Naive thymus-derived CD4-positive, alpha-beta T cell (primary cell): ENCODE measurements around the gene LTK. TPM values are rescaled to one million over a fixed set of nuclear protein-coding genes. Genes with fewer than 3 reads are reported as not detected.

Source experiments
- ATAC-seq: fragments of 150-1000 bp; cut with Tn5 transposase; 2 replicates; pipeline ENCODE4 v1.10.0; 2021; ENCODE audit warnings: mild to moderate bottlenecking, moderate library complexity
- CTCF ChIA-PET: fragments of 350-600 bp; sonication (Branson Sonifier 250); formaldehyde crosslinking; loops from one replicate; lab custom pipeline; 2021; ENCODE audit warnings: antibody characterized with exemption; lab: Charles Lee
- POLR2A ChIA-PET: fragments of 350-600 bp; sonication (Branson Sonifier 250); formaldehyde crosslinking; loops from one replicate; lab custom pipeline; 2021; ENCODE audit warnings: antibody characterized with exemption, inconsistent platforms; lab: Charles Lee
- DNase-seq, 9 donors: peaks; one replicate each; pipeline versions ENCODE4 v3.0.0 to v3.0.0-alpha.2; 2020 to 2022; ENCODE audit warnings: mixed read lengths in 1 of 9
- H3K27ac ChIP-seq: one replicate; pipeline ENCODE4 v1.7.0; 2013; ENCODE audit warnings: mild to moderate bottlenecking, low read depth, low read length, moderate library complexity
- H3K27me3 ChIP-seq, 2 donors: one replicate each; pipeline ENCODE4 v1.7.0; 2013; ENCODE audit warnings: low read length in 2 of 2, mild to moderate bottlenecking in 2 of 2, moderate library complexity in 2 of 2; ENCODE audit not compliant: control insufficient read depth in 2 of 2, insufficient read depth in 2 of 2
- H3K36me3 ChIP-seq, 3 experiments: 1 replicate in 2 of 3; 2 replicates in 1 of 3; pipeline ENCODE4 v1.7.0; 2013; ENCODE audit warnings: low read length in 3 of 3, mild to moderate bottlenecking in 3 of 3, moderate library complexity in 1 of 3; ENCODE audit not compliant: insufficient read depth in 3 of 3, control insufficient read depth in 2 of 3
- H3K4me1 ChIP-seq, 2 donors: one replicate each; pipeline ENCODE4 v1.7.0; 2013; ENCODE audit warnings: low read length in 2 of 2, mild to moderate bottlenecking in 2 of 2, moderate library complexity in 1 of 2; ENCODE audit not compliant: control insufficient read depth in 2 of 2, insufficient read depth in 2 of 2
- H3K4me3 ChIP-seq: 2 replicates; pipeline ENCODE4 v1.7.0; 2013; ENCODE audit warnings: mild to moderate bottlenecking, low read length
- H3K9me3 ChIP-seq, 3 experiments: 1 replicate in 2 of 3; 2 replicates in 1 of 3; pipeline ENCODE4 v1.7.0; 2013; ENCODE audit warnings: low read length in 3 of 3; ENCODE audit not compliant: control insufficient read depth in 2 of 3
- H3K27ac Mint-ChIP-seq, 9 donors: one replicate each; pipeline ENCODE4 v1.8.0; 2020 to 2022; ENCODE audit warnings: mixed read lengths in 9 of 9, mild to moderate bottlenecking in 8 of 9, moderate library complexity in 5 of 9, inconsistent platforms in 2 of 9
- H3K27me3 Mint-ChIP-seq, 5 donors: one replicate each; pipeline ENCODE4 v1.8.0; 2021 to 2022; ENCODE audit warnings: mixed read lengths in 5 of 5, mild to moderate bottlenecking in 1 of 5
- H3K36me3 Mint-ChIP-seq, 5 donors: one replicate each; pipeline ENCODE4 v1.8.0; 2020 to 2022; ENCODE audit warnings: mixed read lengths in 5 of 5, mild to moderate bottlenecking in 3 of 5, inconsistent platforms in 1 of 5
- H3K4me1 Mint-ChIP-seq, 7 donors: one replicate each; pipeline ENCODE4 v1.8.0; 2020 to 2022; ENCODE audit warnings: mixed read lengths in 7 of 7, mild to moderate bottlenecking in 3 of 7, inconsistent platforms in 1 of 7
- H3K4me3 Mint-ChIP-seq, 10 donors: one replicate each; pipeline ENCODE4 v1.8.0; 2020 to 2022; ENCODE audit warnings: mild to moderate bottlenecking in 10 of 10, mixed read lengths in 10 of 10, moderate library complexity in 6 of 10, inconsistent platforms in 2 of 10
- H3K9me3 Mint-ChIP-seq, 11 donors: one replicate each; pipeline ENCODE4 v1.8.0; 2020 to 2022; ENCODE audit warnings: mixed read lengths in 11 of 11, mild to moderate bottlenecking in 4 of 11, inconsistent platforms in 1 of 11, moderate library complexity in 1 of 11
- intact Hi-C, 2 donors: fragments of 100-400 bp; cut with micrococcal nuclease; formaldehyde crosslinking; loops; one replicate each; pipeline ENCODE4 v1.15.1; 2023
- polyA plus RNA-seq, 2 donors: library from polyadenylated mRNA; unstranded; fragments of 300-500 nt; fragmentation: Illumina TruSeq; gene quantifications; one replicate each; pipeline ENCODE4 v1.2.3, GENCODE V29; 2021
- total RNA-seq, 6 experiments: library from RNA in 5 of 6; stranded (reverse) in 5 of 6; gene quantifications; 1 replicate in 5 of 6; 2 replicates in 1 of 6; pipeline ENCODE4 v1.2.3 and lab custom pipeline; 2021 to 2026

The LTK gene
- total and polyA plus RNA-seq, 7 experiments from 2014 or later: 0.41 to 6.5 (median 1.4) TPM; not detected in 3

DNA sequence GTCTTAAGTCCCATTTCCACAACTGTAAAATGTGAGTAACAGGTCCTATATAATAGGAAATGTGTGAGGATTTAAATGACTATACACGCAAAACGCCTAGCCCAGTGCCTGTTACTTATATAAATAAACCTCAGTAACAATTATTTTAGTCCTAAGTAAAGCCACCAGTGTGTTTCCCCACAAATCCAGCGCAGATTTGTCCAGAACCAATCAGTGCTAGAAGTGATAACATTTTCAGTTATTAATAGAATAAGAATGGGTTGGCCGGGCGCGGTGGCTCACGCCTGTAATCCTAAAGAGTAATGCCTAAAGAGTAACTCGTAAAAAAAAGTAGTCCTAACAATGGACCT lies 29.9 kb upstream of the LTK start:
- H3K4me3 ChIP-seq: peak overlapping the region; percentile 96
- ATAC-seq (no peak), DNase-seq (no peak)
- Mint-ChIP-seq H3K9me3 (no peaks in the 10 kb centered on the region), H3K27ac (peak overlapping the region; percentile 85 to 98 (median 93)), H3K4me3 (peak overlapping the region; percentile 92 to 96 (median 94)), H3K36me3 (no peaks in the 10 kb centered on the region), H3K27me3 (peaks cover 0 to 4% (median 0%) of the 10 kb centered on the region in 5 donors), H3K4me1 (peaks cover 4 to 36% (median 22%) of the 10 kb centered on the region in 7 donors)
- intact Hi-C loops: loop anchor here (5.0 kb wide), 3 partner anchors 51 to 426 kb away; partner anchors contain the start of genes INO80 (in 1 of the 2) and ITPKA (in 1 of the 2)
- no peaks in the 10 kb centered on the region for H3K36me3 ChIP-seq
- H3K4me1 ChIP-seq: peaks cover 0 to 6% of the 10 kb centered on the region in 2 donors
- no peaks in the 10 kb centered on the region for H3K9me3 ChIP-seq
- ChIA-PET POLR2A (interaction anchor here (1.1 to 2.8 kb wide), 3 partner anchors 14 to 117 kb away, joined by 3 to 10 read pairs (median 7); partner anchors contain the start of gene MGA), CTCF (no interaction called here)
- peak overlapping the region; percentile 94 for H3K27ac ChIP-seq
- H3K27me3 ChIP-seq: no peaks in the 10 kb centered on the region

DNA sequence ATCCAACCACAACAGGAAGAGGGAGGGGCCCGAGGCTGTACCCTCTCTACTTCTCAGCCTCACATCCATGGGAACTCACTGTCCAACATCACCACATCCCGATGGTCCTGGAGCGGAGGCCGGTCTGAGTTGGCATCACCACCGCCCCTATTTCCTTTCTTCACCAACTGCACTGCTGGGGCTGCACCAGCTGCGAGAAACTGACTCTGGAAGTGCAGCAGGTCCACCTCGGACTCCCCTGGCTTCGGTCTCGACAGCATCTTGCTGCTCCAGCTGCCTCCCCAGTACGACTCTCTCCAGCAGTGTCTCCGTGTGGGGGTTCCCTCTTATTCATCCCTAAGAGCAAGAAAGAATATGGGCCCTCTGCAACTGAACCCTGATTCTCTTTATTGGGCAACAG lies 23.2 kb upstream of the LTK start:
- intact Hi-C loops: no loop called here
- Mint-ChIP-seq H3K36me3 (peaks cover 0 to 29% (median 18%) of the 10 kb centered on the region in 5 donors), H3K27me3 (no peaks in the 10 kb centered on the region), H3K27ac (peak overlapping the region in 1 of 9 donors; percentile 67), H3K4me1 (peaks cover 5 to 20% (median 9%) of the 10 kb centered on the region in 7 donors), H3K9me3 (no peaks in the 10 kb centered on the region), H3K4me3 (no peak overlapping the region)
- ChIA-PET POLR2A (no interaction called here), CTCF (no interaction called here)
- Histone ChIP-seq H3K36me3 (peaks cover 0 to 48% (median 0%) of the 10 kb centered on the region in 3 experiments), H3K4me1 (no peaks in the 10 kb centered on the region), H3K27me3 (no peaks in the 10 kb centered on the region), H3K4me3 (no peak overlapping the region), H3K9me3 (no peaks in the 10 kb centered on the region), H3K27ac (no peak overlapping the region)
- ATAC-seq: no peak
- no peak for DNase-seq

DNA sequence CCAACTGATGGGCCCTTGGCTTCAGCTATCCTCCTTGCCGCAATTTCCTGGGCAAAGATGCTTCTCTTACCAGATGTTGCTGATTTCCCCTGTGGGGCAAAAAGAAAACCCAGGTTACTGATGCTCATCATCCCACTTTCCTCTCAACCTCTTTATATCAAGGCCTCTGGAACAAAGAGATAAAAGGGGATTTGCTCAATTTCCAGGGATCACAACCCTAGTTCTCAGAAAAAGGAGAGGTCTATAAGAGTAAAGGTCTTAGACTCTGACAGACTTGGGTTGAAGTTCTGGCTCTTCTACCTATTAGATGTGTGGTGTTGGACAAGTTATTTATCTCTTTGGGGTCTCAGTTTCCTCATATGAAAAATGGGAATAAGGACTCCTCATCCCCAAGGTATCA lies 21.9 kb upstream of the LTK start:
- Mint-ChIP-seq H3K27ac (no peak overlapping the region), H3K27me3 (no peaks in the 10 kb centered on the region), H3K36me3 (peaks cover 0 to 34% (median 25%) of the 10 kb centered on the region in 5 donors)

DNA sequence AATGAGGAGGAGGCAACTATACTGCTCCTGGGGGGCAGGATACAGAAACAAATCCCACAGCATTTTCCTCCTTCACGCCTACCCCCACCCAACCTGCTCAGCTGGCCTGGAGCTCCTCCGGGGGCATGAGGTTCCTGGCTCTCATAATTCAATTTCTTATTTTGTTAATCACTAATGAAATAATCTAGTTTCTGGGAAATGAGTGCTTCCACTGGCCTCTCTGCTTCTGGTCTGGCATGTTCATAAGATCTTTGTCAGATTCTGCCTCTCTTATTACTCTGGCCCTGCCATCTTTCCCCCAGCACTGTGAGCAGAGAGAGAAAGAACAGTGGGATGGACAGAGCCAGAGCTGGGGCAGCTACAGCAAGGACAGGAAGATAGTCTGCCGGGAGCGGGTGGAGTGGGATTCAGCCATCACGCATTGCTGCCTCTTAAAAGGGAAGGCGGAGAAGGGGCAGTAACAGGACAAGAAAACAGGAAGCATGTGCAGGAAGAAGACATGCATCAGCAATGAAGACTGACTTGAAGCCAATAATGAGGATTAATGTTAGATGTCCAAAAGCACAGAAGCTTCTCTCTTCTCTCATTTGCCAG lies 16.8 kb upstream of the LTK start:
- ATAC-seq: no peak
- Mint-ChIP-seq H3K27me3 (no peaks in the 10 kb centered on the region), H3K9me3 (no peaks in the 10 kb centered on the region), H3K4me1 (peaks cover 0 to 1% (median 0%) of the 10 kb centered on the region in 7 donors), H3K4me3 (no peak overlapping the region), H3K36me3 (peaks cover 7 to 49% (median 22%) of the 10 kb centered on the region in 5 donors), H3K27ac (no peak overlapping the region)
- Histone ChIP-seq H3K9me3 (no peaks in the 10 kb centered on the region), H3K27me3 (no peaks in the 10 kb centered on the region), H3K36me3 (peaks cover 10 to 87% (median 22%) of the 10 kb centered on the region in 3 experiments), H3K4me3 (no peak overlapping the region), H3K4me1 (no peaks in the 10 kb centered on the region), H3K27ac (no peak overlapping the region)
- DNase-seq: no peak
- intact Hi-C loops: no loop called here
- ChIA-PET CTCF (no interaction called here), POLR2A (no interaction called here)

More for the DNA sequence above, 21.9 kb upstream of the LTK start:
- POLR2A ChIA-PET: no interaction called here
- peaks cover 3 to 56% (median 5%) of the 10 kb centered on the region in 3 experiments for H3K36me3 ChIP-seq
- Mint-ChIP-seq H3K9me3 (no peaks in the 10 kb centered on the region), H3K4me3 (no peak overlapping the region), H3K4me1 (peaks cover 5 to 17% (median 9%) of the 10 kb centered on the region in 7 donors)
- no peaks in the 10 kb centered on the region for H3K27me3 ChIP-seq
- CTCF ChIA-PET: no interaction called here
- no peaks in the 10 kb centered on the region for H3K4me1 ChIP-seq
- H3K27ac ChIP-seq: no peak overlapping the region
- DNase-seq (no peak), ATAC-seq (no peak)
- intact Hi-C loops: no loop called here
- H3K9me3 ChIP-seq: no peaks in the 10 kb centered on the region
- no peak overlapping the region for H3K4me3 ChIP-seq

DNA sequence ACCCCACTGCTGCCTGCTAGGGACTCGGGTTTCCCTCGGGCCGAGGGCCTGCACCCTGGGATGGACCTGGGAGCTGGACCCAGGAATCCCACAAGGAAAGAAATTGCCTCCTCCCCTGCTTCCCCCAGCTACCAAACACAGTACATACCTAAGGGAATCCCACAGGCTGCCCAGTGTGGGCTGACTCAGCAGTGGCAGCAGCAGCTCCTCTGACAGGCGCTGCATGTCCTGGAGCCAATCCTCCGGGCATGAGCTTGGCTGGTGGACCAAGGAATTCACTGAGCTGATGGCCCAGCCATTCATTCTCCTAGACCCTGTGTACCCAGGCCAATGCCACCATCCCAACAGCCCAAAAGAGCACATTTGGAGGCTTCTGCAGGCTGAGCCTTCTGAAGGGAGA lies 9.5 kb upstream of the LTK start:
- no peaks in the 10 kb centered on the region for H3K9me3 ChIP-seq
- POLR2A ChIA-PET: no interaction called here
- no peak for ATAC-seq
- no peak overlapping the region for H3K27ac ChIP-seq
- CTCF ChIA-PET: no interaction called here
- H3K4me3 ChIP-seq: no peak overlapping the region
- H3K9me3 Mint-ChIP-seq: no peaks in the 10 kb centered on the region
- H3K36me3 Mint-ChIP-seq: peaks cover 0 to 36% (median 12%) of the 10 kb centered on the region in 5 donors
- no peak overlapping the region for H3K4me3 Mint-ChIP-seq
- no peak for DNase-seq
- intact Hi-C loops: no loop called here
- H3K27ac Mint-ChIP-seq: no peak overlapping the region
- H3K27me3 ChIP-seq: no peaks in the 10 kb centered on the region
- no peaks in the 10 kb centered on the region for H3K4me1 ChIP-seq
- peaks cover 6 to 60% (median 6%) of the 10 kb centered on the region in 3 experiments for H3K36me3 ChIP-seq
- peaks cover 0 to 5% (median 0%) of the 10 kb centered on the region in 7 donors for H3K4me1 Mint-ChIP-seq
- no peaks in the 10 kb centered on the region for H3K27me3 Mint-ChIP-seq

DNA sequence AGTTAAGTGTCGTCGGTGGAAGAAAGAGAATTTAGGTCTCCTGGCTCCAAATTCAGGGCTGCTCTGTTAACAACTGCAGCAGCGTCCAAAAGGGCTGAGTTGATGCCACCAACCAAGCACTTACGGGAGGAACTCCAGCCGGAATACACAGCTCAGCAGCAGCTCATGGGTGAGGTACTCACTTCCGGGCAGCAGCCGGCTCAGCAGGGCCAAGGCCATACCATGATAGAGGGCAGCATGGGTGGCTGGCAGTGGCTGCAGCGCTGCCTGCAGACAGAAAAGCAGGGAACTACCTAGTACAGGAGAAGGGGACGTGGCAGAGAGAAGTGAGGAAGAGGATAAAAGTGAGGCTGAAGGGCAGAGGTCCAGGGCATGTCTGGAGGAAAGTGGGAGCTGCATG lies 8.0 kb upstream of the LTK start:
- Histone ChIP-seq H3K36me3 (peaks cover 0 to 54% (median 0%) of the 10 kb centered on the region in 3 experiments), H3K4me1 (no peaks in the 10 kb centered on the region), H3K27ac (no peak overlapping the region), H3K4me3 (no peak overlapping the region), H3K27me3 (no peaks in the 10 kb centered on the region), H3K9me3 (no peaks in the 10 kb centered on the region)
- POLR2A ChIA-PET: no interaction called here
- CTCF ChIA-PET: no interaction called here
- peaks cover 4 to 30% (median 10%) of the 10 kb centered on the region in 5 donors for H3K36me3 Mint-ChIP-seq
- H3K4me1 Mint-ChIP-seq: peaks cover 0 to 5% (median 0%) of the 10 kb centered on the region in 7 donors
- peak overlapping the region in 1 of 9 donors; percentile 33 for H3K27ac Mint-ChIP-seq
- H3K27me3 Mint-ChIP-seq: no peaks in the 10 kb centered on the region
- H3K9me3 Mint-ChIP-seq: no peaks in the 10 kb centered on the region
- DNase-seq (no peak), ATAC-seq (no peak)
- intact Hi-C loops: no loop called here
- H3K4me3 Mint-ChIP-seq: no peak overlapping the region

DNA sequence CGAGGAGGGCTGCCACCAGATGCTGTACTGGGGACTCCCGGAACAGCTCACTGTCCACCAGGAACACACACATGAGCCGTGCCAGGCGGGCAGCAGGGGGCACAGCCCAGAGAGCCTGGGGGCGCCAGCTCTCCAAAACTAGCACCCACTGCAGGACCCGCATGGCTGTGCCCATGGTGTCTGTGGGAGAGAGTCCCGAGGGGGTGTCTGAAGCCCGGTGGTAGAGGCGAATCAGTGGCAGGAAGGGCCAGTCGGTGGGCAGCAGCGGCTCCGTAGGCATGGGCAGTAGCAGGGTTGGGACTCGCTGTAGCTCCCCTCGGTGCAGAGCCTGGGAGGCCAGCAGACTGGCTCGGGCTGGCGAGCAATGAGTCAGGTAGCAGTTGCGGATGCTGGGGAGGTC lies 7.0 kb upstream of the LTK start:
- intact Hi-C loops: no loop called here
- Histone ChIP-seq H3K27me3 (no peaks in the 10 kb centered on the region), H3K36me3 (peaks cover 0 to 45% (median 0%) of the 10 kb centered on the region in 3 experiments), H3K27ac (no peak overlapping the region), H3K4me3 (no peak overlapping the region), H3K9me3 (no peaks in the 10 kb centered on the region), H3K4me1 (no peaks in the 10 kb centered on the region)
- Mint-ChIP-seq H3K9me3 (no peaks in the 10 kb centered on the region), H3K36me3 (peaks cover 0 to 25% (median 10%) of the 10 kb centered on the region in 5 donors), H3K27me3 (no peaks in the 10 kb centered on the region), H3K4me3 (no peak overlapping the region), H3K4me1 (peaks cover 0 to 5% (median 0%) of the 10 kb centered on the region in 7 donors), H3K27ac (no peak overlapping the region)
- ChIA-PET CTCF (no interaction called here), POLR2A (no interaction called here)
- DNase-seq (no peak), ATAC-seq (no peak)
